ENCODE data around the gene PDSS2.

Gene PDSS2

DNA sequence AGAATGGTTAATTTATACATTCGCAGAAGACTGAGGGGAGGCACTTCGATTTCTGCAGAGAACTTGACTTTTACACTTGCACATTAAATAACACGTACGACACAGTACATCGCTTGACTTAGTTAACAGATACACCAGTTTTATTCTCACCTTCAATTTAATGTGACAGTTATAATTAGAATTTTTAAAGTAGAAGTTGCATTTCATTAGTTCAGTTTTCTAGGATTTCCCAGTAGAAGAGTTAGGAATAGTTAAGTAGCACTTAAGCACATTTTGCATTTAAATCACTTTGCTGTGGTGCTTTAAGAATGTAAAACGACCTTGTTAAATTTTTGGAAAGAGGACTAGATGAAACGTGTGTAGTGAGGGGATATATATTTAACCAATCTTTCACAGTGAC, 342.4 kb downstream of the PDSS2 start:
- H3K27ac ChIP-seq (ENCODE audit: low read depth, low read length, poor library complexity, severe bottlenecking), result peak overlapping the region; percentile 97
- peak overlapping the region; percentile 57 for H3K9ac ChIP-seq (ENCODE audit: low read length)
- no peak overlapping the region for H2AFZ ChIP-seq (ENCODE audit: low read length)
- H3F3A ChIP-seq (ENCODE audit: insufficient read depth, low read length), result peaks cover 13% of the 10 kb centered on the region
- no peaks in the 10 kb centered on the region for H3K9me3 ChIP-seq (ENCODE audit: low read length)
- H3K4me1 ChIP-seq (ENCODE audit: insufficient read depth, low read length, severe bottlenecking), result peaks cover 63% of the 10 kb centered on the region
- peak overlapping the region; percentile 72 for H3K4me3 ChIP-seq (ENCODE audit: low read depth, low read length, poor library complexity, severe bottlenecking)
- no peaks in the 10 kb centered on the region for H4K20me1 ChIP-seq (ENCODE audit: insufficient read depth, low read length)
- H3K27me3 ChIP-seq (ENCODE audit: insufficient read depth, low read length), result no peaks in the 10 kb centered on the region
- H3K36me3 ChIP-seq (ENCODE audit: insufficient read depth, low read length), result peaks cover 5% of the 10 kb centered on the region
- TF ChIP-seq, protein P1, sequence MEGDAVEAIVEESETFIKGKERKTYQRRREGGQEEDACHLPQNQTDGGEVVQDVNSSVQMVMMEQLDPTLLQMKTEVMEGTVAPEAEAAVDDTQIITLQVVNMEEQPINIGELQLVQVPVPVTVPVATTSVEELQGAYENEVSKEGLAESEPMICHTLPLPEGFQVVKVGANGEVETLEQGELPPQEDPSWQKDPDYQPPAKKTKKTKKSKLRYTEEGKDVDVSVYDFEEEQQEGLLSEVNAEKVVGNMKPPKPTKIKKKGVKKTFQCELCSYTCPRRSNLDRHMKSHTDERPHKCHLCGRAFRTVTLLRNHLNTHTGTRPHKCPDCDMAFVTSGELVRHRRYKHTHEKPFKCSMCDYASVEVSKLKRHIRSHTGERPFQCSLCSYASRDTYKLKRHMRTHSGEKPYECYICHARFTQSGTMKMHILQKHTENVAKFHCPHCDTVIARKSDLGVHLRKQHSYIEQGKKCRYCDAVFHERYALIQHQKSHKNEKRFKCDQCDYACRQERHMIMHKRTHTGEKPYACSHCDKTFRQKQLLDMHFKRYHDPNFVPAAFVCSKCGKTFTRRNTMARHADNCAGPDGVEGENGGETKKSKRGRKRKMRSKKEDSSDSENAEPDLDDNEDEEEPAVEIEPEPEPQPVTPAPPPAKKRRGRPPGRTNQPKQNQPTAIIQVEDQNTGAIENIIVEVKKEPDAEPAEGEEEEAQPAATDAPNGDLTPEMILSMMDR (IDR thresholded peaks at IDR 0.05; ENCODE audit: low read length), result no peak
- no peak for TF ChIP-seq EZH2 (IDR thresholded peaks at IDR 0.05; ENCODE audit: borderline replicate concordance, low read length)
- no peaks in the 10 kb centered on the region for H3K9me2 ChIP-seq (ENCODE audit: low read depth, low read length)
- peak overlapping the region; percentile 93 for H3K4me2 ChIP-seq (ENCODE audit: low read length)
- peaks cover 14% of the 10 kb centered on the region; the same call in 1 of the 2 replicates for H3K79me2 ChIP-seq (ENCODE audit: insufficient read depth, low read length)

DNA sequence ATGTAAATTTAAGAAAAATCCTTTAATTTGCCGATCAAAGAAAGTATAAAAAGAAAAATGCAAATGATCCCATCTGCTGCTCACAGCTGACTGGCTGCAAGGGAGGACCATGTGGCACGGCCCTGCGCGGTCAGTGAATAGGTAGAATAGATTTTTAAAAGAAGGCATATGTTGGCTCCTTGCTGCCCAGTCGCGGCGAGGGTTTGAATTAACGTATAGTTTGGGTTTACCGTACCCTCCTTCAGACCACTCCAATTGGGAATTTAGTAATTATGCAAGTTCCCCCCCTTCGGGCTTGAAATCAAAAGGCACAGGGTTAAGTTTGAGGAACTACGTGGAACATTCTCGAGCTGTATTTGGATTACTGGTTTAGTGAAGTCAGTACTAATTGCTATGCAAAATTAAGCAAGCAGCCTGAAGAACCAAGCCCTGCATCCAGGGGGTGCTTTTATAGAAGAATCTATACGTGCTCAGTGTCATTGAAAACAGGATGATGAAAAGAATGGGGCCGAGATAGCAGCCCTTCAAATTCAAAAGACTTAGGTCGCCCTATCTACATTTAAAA, 343.0 kb downstream of the PDSS2 start:
- H3K9me2 ChIP-seq (ENCODE audit: low read depth, low read length), result no peaks in the 10 kb centered on the region
- no peaks in the 10 kb centered on the region for H3K9me3 ChIP-seq (ENCODE audit: low read length)
- H3K4me1 ChIP-seq (ENCODE audit: insufficient read depth, low read length, severe bottlenecking), result peaks cover 57% of the 10 kb centered on the region
- peak overlapping the region; percentile 72 for H3K4me3 ChIP-seq (ENCODE audit: low read depth, low read length, poor library complexity, severe bottlenecking)
- no peaks in the 10 kb centered on the region for H4K20me1 ChIP-seq (ENCODE audit: insufficient read depth, low read length)
- peak overlapping the region; percentile 97 for H3K27ac ChIP-seq (ENCODE audit: low read depth, low read length, poor library complexity, severe bottlenecking)
- peak overlapping the region; percentile 93 for H3K4me2 ChIP-seq (ENCODE audit: low read length)
- H3K27me3 ChIP-seq (ENCODE audit: insufficient read depth, low read length), result no peaks in the 10 kb centered on the region
- peaks cover 16% of the 10 kb centered on the region; the same call in 1 of the 2 replicates for H3K79me2 ChIP-seq (ENCODE audit: insufficient read depth, low read length)
- H2AFZ ChIP-seq (ENCODE audit: low read length), result no peak overlapping the region
- peak overlapping the region; percentile 100 for H3K9ac ChIP-seq (ENCODE audit: low read length)
- peaks cover 8% of the 10 kb centered on the region for H3K36me3 ChIP-seq (ENCODE audit: insufficient read depth, low read length)
- peaks cover 13% of the 10 kb centered on the region for H3F3A ChIP-seq (ENCODE audit: insufficient read depth, low read length)
- TF ChIP-seq, protein P1 (IDR thresholded peaks at IDR 0.05; ENCODE audit: low read length), result peak; percentile 38; the same call in 1 of the 2 replicates
- TF ChIP-seq EZH2 (IDR thresholded peaks at IDR 0.05; ENCODE audit: borderline replicate concordance, low read length), result no peak

DNA sequence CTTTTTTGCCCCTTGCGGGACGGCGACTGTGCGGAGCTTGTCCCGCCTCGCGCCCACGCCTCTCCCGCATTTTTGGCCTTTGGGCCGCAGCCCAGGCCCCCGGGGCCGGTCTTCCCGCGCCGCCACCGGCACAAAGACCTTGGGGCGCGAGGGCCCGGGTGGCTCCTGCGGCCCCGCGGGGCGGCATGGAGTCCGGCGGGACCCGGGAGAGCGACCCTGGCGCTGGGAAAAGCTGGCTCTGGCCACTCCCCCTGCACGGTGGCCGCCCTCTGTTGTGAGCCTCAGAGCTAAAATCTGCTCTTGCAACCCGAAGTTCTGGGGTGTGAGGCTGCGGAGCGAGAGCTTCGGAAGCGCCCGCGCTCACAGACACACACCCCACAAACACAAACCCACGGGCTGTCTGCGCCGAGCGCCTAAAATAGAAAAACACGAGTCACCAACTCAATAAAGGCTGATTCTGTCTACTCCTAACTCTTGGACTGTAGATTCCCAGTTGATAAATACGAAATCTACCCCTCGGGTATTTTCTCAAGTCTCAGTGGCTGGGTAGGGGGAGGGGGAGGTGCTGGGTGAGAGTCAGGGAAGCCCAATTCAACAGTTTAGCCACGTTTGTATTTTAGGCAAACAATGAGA, 343.6 kb downstream of the PDSS2 start:
- Histone ChIP-seq H3K4me3 (ENCODE audit: low read depth, low read length, poor library complexity, severe bottlenecking) (peak overlapping the region; percentile 72), H3K27me3 (ENCODE audit: insufficient read depth, low read length) (no peaks in the 10 kb centered on the region), H3K79me2 (ENCODE audit: insufficient read depth, low read length) (peaks cover 16% of the 10 kb centered on the region; the same call in 1 of the 2 replicates), H3K9ac (ENCODE audit: low read length) (peak overlapping the region; percentile 100), H3K9me2 (ENCODE audit: low read depth, low read length) (no peaks in the 10 kb centered on the region), H3K9me3 (ENCODE audit: low read length) (no peaks in the 10 kb centered on the region), H3K27ac (ENCODE audit: low read depth, low read length, poor library complexity, severe bottlenecking) (peak overlapping the region; percentile 97), H3K4me2 (ENCODE audit: low read length) (peak overlapping the region; percentile 93), H4K20me1 (ENCODE audit: insufficient read depth, low read length) (no peaks in the 10 kb centered on the region), H2AFZ (ENCODE audit: low read length) (no peak overlapping the region), H3K4me1 (ENCODE audit: insufficient read depth, low read length, severe bottlenecking) (peaks cover 56% of the 10 kb centered on the region), H3K36me3 (ENCODE audit: insufficient read depth, low read length) (peaks cover 13% of the 10 kb centered on the region), H3F3A (ENCODE audit: insufficient read depth, low read length) (peaks cover 13% of the 10 kb centered on the region)
- TF ChIP-seq, protein P1 (IDR thresholded peaks at IDR 0.05; ENCODE audit: low read length), result no peak
- TF ChIP-seq EZH2 (IDR thresholded peaks at IDR 0.05; ENCODE audit: borderline replicate concordance, low read length), result no peak

Data from OCI-LY1 (cell line).